Activated T-helper 1 cell treated with anti-CD3 and anti-CD28 coated beads, Interleukin-2, amount 50 U/mL, for 16 hours (primary cell): ENCODE measurements around the gene JMJD7.
A peak's percentile ranks its signal among the peaks of the same experiment; 100 is the strongest.

Experiments
- DNase-seq, 2 donors: peaks; one replicate each; pipeline ENCODE4 v3.0.0-alpha.2; 2020; ENCODE audit warnings: low read depth in 1 of 2, low spot score in 1 of 2

JMJD7 gene

DNA sequence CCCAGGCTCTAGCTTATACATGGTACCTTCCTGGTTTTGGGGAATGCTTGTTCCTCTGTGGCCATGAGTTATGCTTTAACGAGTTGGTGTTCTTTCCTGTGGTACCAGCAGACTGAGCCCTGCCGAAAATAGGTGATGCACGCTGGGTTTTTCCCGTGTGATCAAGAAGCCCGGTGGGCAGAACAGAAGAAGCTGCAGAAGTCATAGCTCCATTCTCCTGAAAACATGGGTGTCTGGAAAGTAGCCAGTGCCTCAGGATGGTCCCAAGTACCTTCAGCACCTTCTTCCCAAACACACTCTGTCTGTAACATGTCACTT lies 28.4 kb upstream of the JMJD7 start:
- no peak for DNase-seq

DNA sequence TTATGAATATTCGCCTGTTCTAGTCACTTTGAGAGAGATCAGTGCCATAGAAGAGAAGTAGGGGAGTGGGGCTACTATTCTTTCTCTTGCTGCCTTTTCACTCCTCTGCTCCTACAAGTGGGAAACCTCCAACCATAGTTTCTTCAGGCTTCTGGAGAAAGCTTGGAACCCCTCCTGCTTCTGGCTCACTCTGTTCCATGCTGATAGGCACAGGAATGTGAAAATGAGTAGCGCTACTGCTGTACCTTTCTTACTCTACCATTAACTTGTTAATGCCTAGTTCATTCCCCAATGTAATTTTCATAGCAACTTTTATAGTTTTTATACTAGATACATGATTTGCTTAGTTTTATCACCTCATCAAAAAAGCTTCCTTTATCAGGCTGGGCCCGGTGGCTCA lies 26.7 kb upstream of the JMJD7 start:
- DNase-seq, result no peak

DNA sequence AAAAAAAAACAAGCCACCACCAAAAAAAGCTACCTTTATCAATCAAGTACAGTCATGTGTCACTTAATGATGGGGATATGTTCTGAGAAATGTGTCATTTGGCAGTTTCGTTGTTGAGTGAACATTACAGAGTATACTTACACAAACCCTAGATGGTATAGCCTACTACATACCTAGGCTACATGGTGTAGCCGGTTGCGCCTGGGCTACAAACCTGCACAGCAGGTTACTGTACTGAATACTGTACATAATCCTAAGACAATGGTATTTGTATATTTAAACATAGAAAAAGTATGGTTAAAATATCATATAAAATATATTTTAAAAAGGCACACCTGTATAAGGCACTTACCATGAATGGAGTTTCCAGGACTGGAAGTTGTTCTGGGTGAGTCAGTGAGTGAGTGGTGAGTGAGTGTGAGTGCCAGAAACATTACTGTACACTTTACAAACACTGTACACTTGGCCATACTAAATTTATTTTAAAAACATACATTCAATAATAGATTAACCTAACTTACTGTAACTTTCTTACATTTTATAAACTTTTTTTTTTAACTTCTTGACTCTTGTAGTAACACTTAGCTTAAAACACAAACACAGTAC lies 25.9 kb upstream of the JMJD7 start:
- no peak for DNase-seq

DNA sequence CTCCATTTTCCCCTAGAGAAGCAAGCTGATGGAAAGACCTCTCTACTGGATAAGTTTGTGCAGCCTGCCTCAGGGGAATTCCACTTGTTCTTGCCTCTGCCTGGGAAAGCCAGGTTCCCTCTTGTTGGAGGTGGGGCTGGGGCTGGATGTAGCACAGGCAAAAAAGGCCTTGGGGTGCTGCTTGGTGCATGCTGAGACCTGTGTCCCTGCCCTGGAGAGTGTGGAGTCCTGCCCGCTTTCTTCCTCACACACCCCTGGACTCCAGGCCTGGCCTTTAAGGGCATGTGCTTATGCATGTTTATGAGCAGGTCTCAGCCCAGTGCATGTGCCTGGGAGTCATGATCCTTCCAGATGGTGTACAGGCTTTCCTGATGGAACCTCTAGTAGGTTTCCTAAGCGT lies 23.5 kb upstream of the JMJD7 start:
- DNase-seq, result no peak

DNA sequence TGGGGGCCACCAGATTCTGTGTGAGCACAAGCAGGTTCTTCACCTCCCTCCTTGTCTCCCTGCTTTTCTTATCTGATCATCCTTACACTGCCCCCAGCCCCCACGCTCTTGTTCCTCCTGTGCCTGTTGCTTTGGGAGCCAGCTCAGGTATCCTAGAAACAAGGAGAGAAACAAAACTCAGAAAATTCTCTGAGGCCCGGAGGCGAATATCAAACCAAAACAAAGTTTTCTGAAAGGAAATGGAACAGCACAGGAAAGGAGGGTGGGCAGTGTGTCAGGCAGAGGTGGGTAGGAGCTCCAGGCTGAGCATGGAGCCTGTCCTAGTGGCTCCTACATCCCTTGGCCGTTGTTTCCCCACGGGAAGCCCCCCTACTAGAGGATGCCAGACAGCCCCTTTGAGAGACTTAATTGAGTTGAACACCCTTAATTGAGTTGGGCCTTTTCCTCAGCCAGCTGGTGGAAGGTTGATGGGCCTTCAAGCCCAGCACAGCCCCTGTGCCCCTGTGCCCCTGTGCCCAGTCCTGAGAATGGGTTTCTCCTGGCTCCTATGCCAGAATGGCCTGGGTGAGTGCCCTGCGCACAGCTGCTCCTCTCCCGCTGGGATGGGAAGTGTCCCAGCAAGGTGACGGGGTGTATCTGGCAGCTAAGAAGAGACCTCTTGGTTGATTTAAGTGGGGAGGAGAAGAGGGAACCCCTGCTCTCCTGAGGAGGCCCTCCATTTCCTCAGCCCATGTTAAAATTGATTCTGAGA lies 22.8 kb upstream of the JMJD7 start:
- DNase-seq, result no peak

DNA sequence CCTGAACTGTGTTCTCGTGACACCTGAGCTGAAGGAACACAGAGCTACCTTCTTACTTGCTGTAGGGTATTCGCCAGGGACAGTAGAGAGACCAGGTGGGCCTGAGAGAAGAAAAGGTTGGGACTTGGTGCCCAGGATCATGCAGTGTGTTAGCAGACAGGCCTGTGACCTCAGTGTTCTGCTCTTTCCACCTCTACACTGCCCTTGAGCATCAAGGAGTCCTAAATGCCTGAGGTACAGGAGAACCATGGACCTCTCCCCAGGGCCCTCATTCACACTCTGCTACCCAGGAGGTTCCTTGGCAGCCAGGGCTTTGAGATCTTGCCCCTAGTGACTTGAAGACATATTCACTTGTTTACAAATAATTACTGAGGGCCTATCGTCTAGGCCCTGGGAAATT lies 22.2 kb upstream of the JMJD7 start:
- no peak for DNase-seq

DNA sequence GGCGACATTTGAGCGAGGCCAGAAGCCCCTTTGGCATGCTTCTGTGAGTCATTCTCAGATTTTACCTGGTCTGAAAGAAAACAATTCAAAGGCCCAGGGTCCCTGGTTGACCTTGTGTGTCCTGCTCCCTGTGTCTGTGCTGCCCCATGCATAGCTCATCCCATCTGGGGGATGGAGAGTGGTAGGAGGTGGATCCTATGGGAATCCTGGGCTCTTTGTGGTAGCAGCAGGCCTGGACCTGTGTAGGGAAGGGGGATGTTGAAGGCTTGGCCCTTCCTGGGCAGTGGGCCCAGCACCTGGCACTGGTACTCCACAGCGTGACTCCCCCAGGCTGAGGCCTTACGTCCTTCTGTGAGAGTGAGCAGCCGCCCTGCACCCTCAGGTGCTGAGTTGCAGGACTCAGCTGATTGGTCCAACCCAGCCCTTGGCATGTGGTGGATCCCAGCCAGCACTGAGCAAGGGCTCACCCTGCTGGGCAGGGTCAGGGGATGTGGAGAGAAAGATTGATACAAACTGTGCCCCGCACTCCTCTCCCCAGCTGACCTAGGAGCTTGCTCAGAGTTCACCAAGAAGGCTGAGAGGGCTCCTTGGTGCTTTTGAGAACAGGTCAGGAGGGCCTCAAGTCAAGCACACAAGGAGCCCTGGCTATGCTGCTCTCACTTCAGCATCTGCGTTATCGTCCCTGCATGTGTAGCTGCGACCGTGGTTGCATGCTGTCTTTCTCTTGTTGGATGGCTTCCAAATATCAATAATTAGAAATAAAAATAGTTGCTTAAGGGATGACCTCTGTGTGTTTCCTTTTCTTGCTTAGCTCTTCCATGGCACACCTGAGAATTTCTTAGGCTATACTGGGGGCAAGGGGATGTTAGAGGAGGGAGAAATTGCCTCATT lies 21.4 kb upstream of the JMJD7 start:
- no peak for DNase-seq

DNA sequence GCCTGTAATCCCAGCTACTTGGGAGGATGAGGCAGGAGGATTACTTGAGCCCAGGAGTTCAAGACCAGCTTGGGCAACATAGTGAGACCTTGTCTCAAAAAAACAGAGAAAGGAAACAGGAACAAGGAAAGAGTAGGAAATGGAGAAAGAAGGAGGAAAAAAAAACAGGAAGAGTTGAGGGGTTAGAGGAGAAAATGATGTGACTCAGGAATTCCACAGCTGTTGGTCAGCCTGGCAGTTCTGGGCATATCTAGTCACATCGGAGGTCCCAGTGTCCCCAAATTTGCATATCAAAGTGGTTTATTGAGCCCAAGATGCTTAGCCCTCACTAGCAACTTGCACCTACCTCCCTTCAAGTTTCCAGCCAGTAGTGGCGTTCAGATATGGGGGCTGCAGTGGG lies 18.8 kb upstream of the JMJD7 start:
- no peak for DNase-seq

DNA sequence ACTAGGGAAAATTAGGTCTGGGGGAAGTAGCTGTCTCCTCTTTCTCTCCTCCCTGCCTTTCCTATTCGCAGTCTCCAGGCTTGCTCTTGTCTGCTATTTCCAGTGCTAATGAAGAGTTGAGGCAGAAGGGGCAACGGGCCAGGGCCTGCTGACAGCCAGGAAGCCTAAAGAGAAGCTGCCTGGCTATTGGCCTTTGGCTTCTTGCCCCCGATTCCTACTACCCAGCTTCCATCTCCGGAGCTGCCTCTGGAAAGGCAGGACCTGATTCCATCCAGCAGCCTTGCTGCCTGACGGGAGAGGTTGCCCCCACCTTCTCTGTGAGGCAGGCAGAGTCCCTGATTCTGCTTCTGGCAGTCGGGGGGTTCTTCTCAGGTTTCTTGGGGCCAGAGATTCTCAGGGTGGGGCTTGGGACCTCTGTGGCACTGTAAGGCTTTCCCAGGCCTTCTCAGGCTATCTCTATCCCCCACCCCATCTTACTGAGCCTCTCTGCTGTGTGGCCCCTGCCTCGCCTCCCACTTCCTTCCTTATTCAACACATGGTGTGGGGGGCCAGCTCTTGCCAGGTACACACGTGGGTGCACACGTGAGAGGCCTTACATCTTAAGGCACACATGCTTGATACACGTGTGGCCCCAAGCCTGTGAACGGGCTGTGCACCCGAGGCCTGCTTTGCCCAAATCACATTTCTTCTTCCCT lies 18.2 kb upstream of the JMJD7 start:
- no peak for DNase-seq

DNA sequence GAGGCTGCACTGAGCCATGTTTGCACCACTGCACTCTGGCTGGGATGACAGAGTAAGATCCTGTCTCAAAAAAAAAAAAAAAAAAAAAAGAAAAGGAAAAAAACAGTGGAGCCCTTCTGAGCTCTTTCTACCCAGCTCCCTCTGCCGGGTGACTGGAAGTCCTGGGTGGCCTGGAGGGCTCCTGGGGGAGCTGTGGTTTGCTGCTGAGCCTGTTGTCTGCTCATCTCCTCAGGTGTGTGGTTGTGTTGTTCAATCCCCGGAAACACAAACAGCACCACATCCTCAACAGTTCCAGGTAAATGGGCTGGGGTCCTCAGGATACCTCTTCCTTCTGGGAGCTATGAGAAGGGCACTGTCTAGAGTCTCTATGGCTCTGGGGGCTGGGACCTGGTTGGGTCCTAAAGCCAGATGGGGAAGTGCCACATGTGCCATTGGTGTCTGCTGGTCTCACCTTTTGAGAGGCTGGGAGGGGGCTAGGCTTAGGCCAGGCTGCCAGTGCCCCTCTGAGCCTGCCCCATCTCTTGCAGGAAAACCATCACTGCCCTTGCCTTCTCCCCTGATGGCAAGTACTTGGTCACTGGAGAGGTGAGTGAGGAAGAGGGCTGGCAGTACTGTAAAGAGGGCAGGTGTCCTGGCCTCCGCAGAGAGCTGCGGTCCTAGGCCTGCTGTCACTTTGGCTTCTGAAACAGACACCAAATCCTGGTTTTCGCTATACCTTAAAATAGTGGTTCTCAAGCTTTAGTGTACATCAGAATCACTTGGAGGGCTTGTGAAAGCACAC lies 17.1 kb upstream of the JMJD7 start:
- DNase-seq, result no peak

DNA sequence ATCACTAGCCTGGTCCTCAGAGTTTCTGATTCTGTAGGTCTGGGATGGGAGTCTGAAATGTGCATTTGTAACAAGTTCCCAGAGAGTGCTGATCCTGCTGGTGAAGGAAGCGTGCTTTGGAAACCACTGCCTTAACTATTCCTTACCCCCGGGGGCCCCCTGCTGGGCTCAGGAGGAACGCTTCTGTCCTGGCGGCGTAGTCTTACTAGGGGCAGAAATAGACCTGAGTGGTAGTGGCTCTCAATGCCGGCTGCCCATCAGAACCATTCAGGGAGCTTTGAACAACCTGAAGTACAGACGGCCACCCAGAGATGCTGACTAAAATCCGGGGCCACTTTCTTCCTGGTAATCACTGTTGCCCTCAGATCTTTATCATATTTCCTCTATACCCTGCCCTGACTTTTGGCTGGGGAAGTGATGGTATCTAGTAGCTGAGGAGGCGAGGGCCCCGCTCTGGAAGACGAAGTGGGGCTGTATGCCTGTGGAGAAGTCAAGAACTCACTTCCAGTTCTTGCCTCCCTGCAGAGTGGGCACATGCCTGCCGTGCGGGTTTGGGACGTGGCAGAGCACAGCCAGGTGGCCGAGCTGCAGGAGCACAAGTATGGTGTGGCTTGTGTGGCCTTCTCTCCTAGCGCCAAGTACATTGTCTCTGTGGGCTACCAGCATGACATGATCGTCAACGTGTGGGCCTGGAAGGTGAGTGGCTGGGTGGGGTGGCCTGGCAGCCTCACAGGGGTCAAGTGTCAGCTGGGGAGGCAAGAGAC lies 16.3 kb upstream of the JMJD7 start:
- peak; percentile 48 for DNase-seq

DNA sequence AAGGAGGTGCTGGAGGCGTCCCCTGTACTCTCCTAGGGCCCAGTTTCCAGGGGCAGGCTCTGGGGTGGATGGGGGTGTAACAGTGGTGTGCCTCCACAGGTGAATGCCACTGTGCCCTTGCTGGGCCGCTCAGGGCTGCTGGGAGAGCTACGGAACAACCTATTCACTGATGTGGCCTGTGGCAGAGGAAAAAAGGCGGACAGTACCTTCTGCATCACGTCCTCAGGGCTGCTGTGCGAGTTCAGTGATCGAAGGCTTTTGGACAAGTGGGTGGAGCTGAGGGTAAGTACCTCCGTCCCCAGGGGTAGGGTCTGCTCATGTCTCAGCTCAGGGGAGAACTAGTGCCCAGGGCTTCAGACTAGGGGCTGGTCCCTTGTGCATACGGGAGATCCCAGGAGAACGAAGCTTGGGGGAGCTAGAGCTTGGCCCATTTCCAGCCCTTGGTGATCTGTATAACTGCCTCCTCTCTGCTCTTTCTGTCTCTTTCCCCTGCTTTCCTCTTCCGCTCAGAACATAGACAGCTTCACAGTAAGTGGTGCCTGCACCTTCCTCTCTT lies 15.0 kb upstream of the JMJD7 start:
- no peak for DNase-seq

DNA sequence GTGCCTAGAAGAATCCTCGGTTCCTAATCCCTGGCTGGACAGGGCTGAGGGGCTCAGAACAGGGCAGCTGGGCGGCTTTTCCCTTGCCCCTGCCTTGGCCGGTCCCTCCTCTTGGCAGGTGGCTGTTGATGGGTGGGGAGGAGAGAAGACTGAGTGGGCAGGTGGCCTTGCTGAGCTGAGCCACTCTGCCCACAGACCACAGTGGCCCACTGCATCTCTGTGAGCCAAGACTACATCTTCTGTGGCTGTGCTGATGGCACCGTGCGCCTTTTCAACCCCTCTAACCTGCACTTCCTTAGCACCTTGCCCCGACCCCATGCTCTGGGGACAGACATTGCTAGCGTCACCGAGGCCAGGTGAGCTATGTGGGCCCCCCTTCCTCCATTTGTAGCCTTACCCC lies 14.5 kb upstream of the JMJD7 start:
- DNase-seq, result no peak

DNA sequence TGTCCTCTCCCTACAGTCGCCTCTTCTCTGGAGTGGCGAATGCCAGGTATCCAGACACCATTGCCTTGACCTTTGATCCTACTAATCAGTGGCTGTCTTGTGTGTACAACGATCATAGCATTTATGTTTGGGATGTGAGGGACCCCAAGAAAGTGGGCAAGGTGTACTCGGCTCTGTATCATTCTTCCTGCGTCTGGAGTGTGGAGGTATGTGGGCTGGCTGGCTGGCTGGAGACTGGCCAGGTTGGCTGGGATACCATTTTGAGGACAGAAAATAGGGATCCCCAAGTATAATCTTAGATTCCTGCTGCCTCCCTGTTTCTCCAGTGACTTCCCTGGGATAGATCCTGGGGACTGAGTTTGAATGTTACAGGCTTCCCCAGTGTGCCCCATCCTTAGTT lies 13.4 kb upstream of the JMJD7 start:
- no peak for DNase-seq

DNA sequence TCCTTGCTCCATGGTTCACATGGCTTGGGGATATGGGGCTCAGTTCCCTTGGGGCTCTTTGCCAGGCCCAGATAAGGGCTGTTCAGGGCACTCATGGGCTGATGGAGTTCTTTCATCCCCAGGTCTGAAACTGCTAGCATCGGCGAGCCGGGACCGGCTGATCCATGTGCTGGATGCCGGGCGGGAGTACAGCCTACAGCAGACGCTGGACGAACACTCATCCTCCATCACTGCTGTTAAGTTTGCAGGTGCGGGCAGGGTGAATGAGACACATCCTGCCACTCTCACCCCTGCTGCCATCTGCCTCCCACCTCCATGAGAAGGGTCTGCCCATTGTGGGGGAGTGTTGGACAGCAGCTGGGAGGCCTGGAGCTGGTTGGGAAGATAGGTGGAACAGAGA lies 11.1 kb upstream of the JMJD7 start:
- DNase-seq, result no peak

DNA sequence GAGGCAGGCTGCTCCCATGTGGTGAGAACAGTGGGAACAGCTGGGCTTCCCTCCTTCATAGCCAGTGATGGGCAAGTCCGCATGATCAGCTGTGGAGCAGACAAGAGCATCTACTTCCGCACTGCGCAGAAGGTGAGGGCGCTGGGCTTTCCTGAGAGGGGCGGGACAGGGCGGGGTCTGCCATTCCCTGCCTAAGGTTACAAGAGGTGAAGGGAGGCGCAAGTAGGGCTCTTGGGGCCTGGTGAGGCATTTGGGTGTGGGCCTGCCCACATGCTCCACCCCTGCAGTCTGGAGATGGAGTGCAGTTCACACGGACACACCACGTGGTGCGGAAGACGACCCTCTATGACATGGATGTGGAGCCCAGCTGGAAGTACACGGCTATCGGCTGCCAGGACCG lies 10.6 kb upstream of the JMJD7 start:
- no peak for DNase-seq

DNA sequence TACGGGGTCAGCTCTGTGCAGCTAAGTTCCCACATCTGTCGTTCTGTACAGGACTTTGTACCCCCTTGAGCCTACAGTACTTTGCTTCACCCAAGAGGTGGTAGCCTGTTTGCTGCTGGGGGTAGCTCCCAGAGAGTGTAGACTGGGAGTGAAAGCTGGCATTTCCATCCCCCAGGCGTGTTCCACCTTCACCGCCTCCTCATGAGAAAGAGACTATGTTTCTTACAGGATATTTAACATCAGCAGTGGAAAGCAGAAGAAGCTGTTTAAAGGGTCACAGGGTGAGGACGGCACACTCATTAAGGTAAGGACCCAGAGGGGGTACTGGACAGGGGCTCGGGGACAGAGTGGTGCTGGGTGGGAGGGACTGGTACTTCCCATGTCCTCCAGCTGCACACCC lies 10.1 kb upstream of the JMJD7 start:
- no peak for DNase-seq

DNA sequence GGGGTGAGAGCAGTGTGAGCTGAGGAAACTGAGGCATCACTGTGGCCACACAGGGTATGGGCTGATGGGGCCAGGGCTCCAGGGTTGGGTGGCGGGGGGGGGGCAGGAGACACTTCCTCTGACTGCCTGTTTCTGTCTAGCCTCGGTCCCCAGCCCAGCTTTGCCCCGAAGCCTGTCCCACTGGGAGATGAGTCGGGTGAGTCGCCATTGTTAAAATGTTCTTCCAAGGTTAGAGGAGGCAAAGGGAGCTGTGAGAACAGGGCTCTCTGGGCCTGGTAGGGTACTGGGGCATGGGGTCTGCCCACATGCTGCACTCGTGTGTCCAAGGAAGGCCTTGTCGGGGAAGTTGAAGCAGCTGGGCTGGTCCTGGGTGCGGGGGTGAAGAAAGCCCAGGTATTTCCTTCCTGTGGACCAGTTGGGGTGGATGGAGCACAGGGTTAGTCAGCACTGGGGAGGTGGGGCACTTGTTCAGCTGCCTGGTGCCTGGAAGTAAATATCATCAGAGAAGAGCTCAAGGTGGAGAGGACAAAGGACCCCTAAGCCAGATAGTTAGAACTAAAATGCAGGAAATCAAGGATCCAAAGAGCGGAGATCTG lies 8.3 kb upstream of the JMJD7 start:
- no peak for DNase-seq

DNA sequence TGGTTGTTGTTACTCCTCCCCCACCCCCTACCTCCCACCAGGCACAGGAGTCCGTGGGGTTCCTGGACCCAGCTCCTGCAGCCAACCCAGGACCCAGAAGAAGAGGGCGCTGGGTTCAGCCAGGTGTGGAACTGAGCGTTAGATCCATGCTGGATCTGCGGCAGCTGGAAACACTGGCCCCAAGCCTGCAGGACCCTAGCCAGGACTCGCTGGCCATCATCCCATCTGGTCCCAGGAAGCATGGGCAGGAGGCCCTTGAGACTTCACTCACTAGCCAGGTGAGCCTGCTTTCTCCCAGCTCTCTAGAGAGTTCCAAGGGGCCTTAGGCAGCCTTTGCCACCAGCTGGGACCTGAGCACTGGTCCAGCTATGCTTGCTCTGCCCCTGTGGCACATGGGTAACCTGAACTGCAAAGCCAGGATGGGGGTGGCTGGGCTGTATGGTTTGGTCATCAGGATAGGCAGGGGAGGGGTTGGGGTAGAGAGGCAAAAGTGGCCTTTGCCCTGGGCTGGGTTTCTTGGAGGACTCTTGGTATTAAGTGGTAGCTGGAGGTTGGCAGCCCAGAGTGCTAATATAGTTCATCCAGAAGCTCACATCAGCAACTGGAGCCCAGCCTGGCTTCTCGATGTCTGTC lies 7.0 kb upstream of the JMJD7 start:
- no peak for DNase-seq
